AG09309 (cell line): Measurements from ENCODE around the gene PRICKLE1.

Experiments
- DNase-seq: peaks from one replicate; pipeline ENCODE4 v3.0.0-alpha.2; 2010; ENCODE audit warnings: low read depth
- H3K4me3 ChIP-seq: 2 replicates; pipeline ENCODE4 v1.5.1; 2011; ENCODE audit warnings: mild to moderate bottlenecking, low read depth, low read length, moderate library complexity; ENCODE audit not compliant: control insufficient read depth
- CTCF ChIP-seq: IDR thresholded peaks from 2 replicates; pipeline ENCODE4 v1.5.1; 2011; ENCODE audit warnings: mild to moderate bottlenecking, low read depth, low read length, inconsistent platforms; ENCODE audit not compliant: insufficient read depth, control insufficient read depth; ENCODE audit errors: missing control alignments

PRICKLE1 gene

GRCh38 chr12:42609605-42610004, 20.1 kb upstream of the PRICKLE1 start:
- DNase-seq, result no peak
- H3K4me3 ChIP-seq, result no peak overlapping the region
- TF ChIP-seq CTCF, result no peak

- TF ChIP-seq CTCF, result no peak
- DNase-seq, result no peak
- no peak overlapping the region for H3K4me3 ChIP-seq
Observed at GRCh38 chr12:42608196-42608825, 18.8 kb upstream of the PRICKLE1 start.

GRCh38 chr12:42607584-42608058, 18.1 kb upstream of the PRICKLE1 start:
- H3K4me3 ChIP-seq, result no peak overlapping the region
- DNase-seq, result no peak
- no peak for TF ChIP-seq CTCF

- DNase-seq, result no peak
- H3K4me3 ChIP-seq, result no peak overlapping the region
- no peak for TF ChIP-seq CTCF
Observed at GRCh38 chr12:42606471-42606870, 16.9 kb upstream of the PRICKLE1 start.

- no peak overlapping the region for H3K4me3 ChIP-seq
- no peak for DNase-seq
- no peak for TF ChIP-seq CTCF
Observed at GRCh38 chr12:42605685-42606084, 16.1 kb upstream of the PRICKLE1 start.

- TF ChIP-seq CTCF, result no peak
- DNase-seq, result no peak
- no peak overlapping the region for H3K4me3 ChIP-seq
Observed at GRCh38 chr12:42603246-42603990, 13.9 kb upstream of the PRICKLE1 start.
